Transverse colon (tissue), 4 donors: ENCODE data around the gene ZNF397.

Experiments
- CTCF ChIP-seq, 5 experiments: fragments of 200-600 bp in 3 of 5; fragments of 450-650 bp in 2 of 5; sonication (generic) in 3 of 5; IDR thresholded peaks; 1 replicate in 2 of 5; 2 replicates in 3 of 5; pipeline ENCODE4 v1.5.1; 2016 to 2017; ENCODE audit warnings: antibody characterized with exemption in 5 of 5, inconsistent platforms in 3 of 5, mild to moderate bottlenecking in 2 of 5, moderate library complexity in 1 of 5
- POLR2AphosphoS5 ChIP-seq, 3 donors: sonication (generic); formaldehyde crosslinking; IDR thresholded peaks; one replicate each; pipeline ENCODE4 v1.6.1; 2016; ENCODE audit warnings: antibody characterized with exemption in 3 of 3

GRCh38 chr18:35290094-35290735 is 49.4 kb downstream of the ZNF397 start, which contains the start of gene ZSCAN30:
- TF ChIP-seq CTCF (IDR thresholded peaks at IDR 0.05) = no peak
- peak; percentile 74 to 88 (median 87) for TF ChIP-seq POLR2AphosphoS5 (IDR thresholded peaks at IDR 0.05)
